ENCODE results near the gene FOXB2.

FOXB2 gene

GRCh38 chr9:77016526-77017504, 2.6 kb upstream of the FOXB2 start:
- TF ChIP-seq ZNF8 (CRISPR knock-in tag; IDR thresholded peaks at IDR 0.05): no peak
- TF ChIP-seq PPARA (CRISPR knock-in tag; IDR thresholded peaks at IDR 0.05; ENCODE audit: borderline replicate concordance): no peak
- no peak for TF ChIP-seq ZFP30 (CRISPR knock-in tag; IDR thresholded peaks at IDR 0.05)
- no peak for TF ChIP-seq CREB5 (CRISPR knock-in tag; IDR thresholded peaks at IDR 0.05; ENCODE audit: low read depth)
- ATAC-seq: no peak

GRCh38 chr9:77017505-77017894, 2.0 kb upstream of the FOXB2 start:
- ATAC-seq: no peak
- TF ChIP-seq OSR1 (CRISPR knock-in tag; IDR thresholded peaks at IDR 0.05): no peak
- TF ChIP-seq GLIS3 (CRISPR knock-in tag; IDR thresholded peaks at IDR 0.05): no peak
- no peak for TF ChIP-seq ISL1 (CRISPR knock-in tag; IDR thresholded peaks at IDR 0.05)

GRCh38 chr9:77018058-77018968, 1.1 kb upstream of the FOXB2 start:
- ATAC-seq: peak; percentile 21; the same call in 1 of the 3 replicates
- no peak for TF ChIP-seq ZNF565 (CRISPR knock-in tag; conservative IDR thresholded peaks at IDR 0.05; ENCODE audit: low read depth)
- TF ChIP-seq POU6F1 (CRISPR knock-in tag; IDR thresholded peaks at IDR 0.05; ENCODE audit: borderline replicate concordance, low read depth): no peak
- TF ChIP-seq TSHZ2 (CRISPR knock-in tag; IDR thresholded peaks at IDR 0.05): no peak
- no peak for TF ChIP-seq CREB5 (CRISPR knock-in tag; IDR thresholded peaks at IDR 0.05; ENCODE audit: low read depth)
- TF ChIP-seq ARNTL (CRISPR knock-in tag; IDR thresholded peaks at IDR 0.05; ENCODE audit: borderline replicate concordance, low read depth): no peak
- TF ChIP-seq ZC3H10 (CRISPR knock-in tag; IDR thresholded peaks at IDR 0.05): no peak
- no peak for TF ChIP-seq RARB (CRISPR knock-in tag; IDR thresholded peaks at IDR 0.05)
- no peak for TF ChIP-seq CSDC2 (CRISPR knock-in tag; IDR thresholded peaks at IDR 0.05)
- no peak for TF ChIP-seq ZFP3 (CRISPR knock-in tag; IDR thresholded peaks at IDR 0.05)
- TF ChIP-seq BACH2 (CRISPR knock-in tag; IDR thresholded peaks at IDR 0.05; ENCODE audit: borderline replicate concordance): no peak
- TF ChIP-seq PATZ1 (CRISPR knock-in tag; IDR thresholded peaks at IDR 0.05; ENCODE audit: borderline replicate concordance): no peak
- no peak for TF ChIP-seq GLIS3 (CRISPR knock-in tag; IDR thresholded peaks at IDR 0.05)
- TF ChIP-seq SNAI2 (CRISPR knock-in tag; IDR thresholded peaks at IDR 0.05): no peak
